Left ventricle myocardium superior (tissue), 1 donor: ENCODE results near the gene ATP6V1G2. TPM values are rescaled to one million over a fixed set of nuclear protein-coding genes. Genes with fewer than 3 reads are reported as not detected.

ENCODE experiments used
- ATAC-seq: fragments of 200-7000 bp; cut with Tn5 transposase; one replicate; pipeline ENCODE4 v1.9.1; 2020; ENCODE audit warnings: mild to moderate bottlenecking, moderate library complexity
- DNase-seq: peaks from one replicate; pipeline ENCODE4 v3.0.0-alpha.2; 2020
- intact Hi-C: fragments of 100-400 bp; cut with micrococcal nuclease; formaldehyde crosslinking; loops from one replicate; pipeline ENCODE4 v1.11.0; 2022
- total RNA-seq: library from RNA; stranded (reverse); fragmentation: NEBNext Ultra II Directional; extraction: Animal tissue kit (Norgen Biotek cat#: 25700); gene quantifications from one replicate; pipeline ENCODE4 v1.2.1, GENCODE V29; 2021
- donor health status: DM: no; HTN: yes; CAD: no; lungs with severe emphysema.

ATP6V1G2 gene
- total RNA-seq, 1 donor from 2014 or later = 2.1 TPM

- no peak for DNase-seq
- intact Hi-C loops = no loop called here
- ATAC-seq = no peak
Measured at GRCh38 chr6:31576897-31577578, 30.6 kb upstream of the ATP6V1G2 start.

GRCh38 chr6:31575952-31576685, 29.7 kb upstream of the ATP6V1G2 start:
- intact Hi-C loops = no loop called here
- DNase-seq = no peak
- ATAC-seq = no peak

GRCh38 chr6:31575335-31575901, 29.0 kb upstream of the ATP6V1G2 start, which contains the start of gene TNF:
TSS of gene TNF (plus strand) at chr6:31575565. CDS start at chr6:31575742, 177 bp downstream.
- DNase-seq (peak; percentile 57), ATAC-seq (peak; percentile 69)
- intact Hi-C loops = no loop called here

DNA sequence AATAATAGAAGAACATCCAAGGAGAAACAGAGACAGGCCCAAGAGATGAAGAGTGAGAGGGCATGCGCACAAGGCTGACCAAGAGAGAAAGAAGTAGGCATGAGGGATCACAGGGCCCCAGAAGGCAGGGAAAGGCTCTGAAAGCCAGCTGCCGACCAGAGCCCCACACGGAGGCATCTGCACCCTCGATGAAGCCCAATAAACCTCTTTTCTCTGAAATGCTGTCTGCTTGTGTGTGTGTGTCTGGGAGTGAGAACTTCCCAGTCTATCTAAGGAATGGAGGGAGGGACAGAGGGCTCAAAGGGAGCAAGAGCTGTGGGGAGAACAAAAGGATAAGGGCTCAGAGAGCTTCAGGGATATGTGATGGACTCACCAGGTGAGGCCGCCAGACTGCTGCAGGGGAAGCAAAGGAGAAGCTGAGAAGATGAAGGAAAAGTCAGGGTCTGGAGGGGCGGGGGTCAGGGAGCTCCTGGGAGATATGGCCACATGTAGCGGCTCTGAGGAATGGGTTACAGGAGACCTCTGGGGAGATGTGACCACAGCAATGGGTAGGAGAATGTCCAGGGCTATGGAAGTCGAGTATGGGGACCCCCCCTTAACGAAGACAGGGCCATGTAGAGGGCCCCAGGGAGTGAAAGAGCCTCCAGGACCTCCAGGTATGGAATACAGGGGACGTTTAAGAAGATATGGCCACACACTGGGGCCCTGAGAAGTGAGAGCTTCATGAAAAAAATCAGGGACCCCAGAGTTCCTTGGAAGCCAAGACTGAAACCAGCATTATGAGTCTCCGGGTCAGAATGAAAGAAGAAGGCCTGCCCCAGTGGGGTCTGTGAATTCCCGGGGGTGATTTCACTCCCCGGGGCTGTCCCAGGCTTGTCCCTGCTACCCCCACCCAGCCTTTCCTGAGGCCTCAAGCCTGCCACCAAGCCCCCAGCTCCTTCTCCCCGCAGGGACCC, 28.0 kb upstream of the ATP6V1G2 start:
- DNase-seq = no peak
- no peak for ATAC-seq
- intact Hi-C loops = no loop called here

GRCh38 chr6:31573239-31574105, 27.1 kb upstream of the ATP6V1G2 start:
- DNase-seq (no peak), ATAC-seq (no peak)
- intact Hi-C loops = no loop called here

DNA sequence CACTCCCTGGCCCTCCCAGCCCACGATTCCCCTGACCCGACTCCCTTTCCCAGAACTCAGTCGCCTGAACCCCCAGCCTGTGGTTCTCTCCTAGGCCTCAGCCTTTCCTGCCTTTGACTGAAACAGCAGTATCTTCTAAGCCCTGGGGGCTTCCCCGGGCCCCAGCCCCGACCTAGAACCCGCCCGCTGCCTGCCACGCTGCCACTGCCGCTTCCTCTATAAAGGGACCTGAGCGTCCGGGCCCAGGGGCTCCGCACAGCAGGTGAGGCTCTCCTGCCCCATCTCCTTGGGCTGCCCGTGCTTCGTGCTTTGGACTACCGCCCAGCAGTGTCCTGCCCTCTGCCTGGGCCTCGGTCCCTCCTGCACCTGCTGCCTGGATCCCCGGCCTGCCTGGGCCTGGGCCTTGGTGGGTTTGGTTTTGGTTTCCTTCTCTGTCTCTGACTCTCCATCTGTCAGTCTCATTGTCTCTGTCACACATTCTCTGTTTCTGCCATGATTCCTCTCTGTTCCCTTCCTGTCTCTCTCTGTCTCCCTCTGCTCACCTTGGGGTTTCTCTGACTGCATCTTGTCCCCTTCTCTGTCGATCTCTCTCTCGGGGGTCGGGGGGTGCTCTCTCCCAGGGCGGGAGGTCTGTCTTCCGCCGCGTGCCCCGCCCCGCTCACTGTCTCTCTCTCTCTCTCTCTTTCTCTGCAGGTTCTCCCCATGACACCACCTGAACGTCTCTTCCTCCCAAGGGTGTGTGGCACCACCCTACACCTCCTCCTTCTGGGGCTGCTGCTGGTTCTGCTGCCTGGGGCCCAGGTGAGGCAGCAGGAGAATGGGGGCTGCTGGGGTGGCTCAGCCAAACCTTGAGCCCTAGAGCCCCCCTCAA, 25.9 kb upstream of the ATP6V1G2 start, which contains the start of gene LTA:
Gene LTA (plus strand): TSS at position 249 of the 871 bp plus-strand sequence. CDS start 454 bp downstream, at position 703.
- intact Hi-C loops = no loop called here
- DNase-seq (no peak), ATAC-seq (no peak)

GRCh38 chr6:31569861-31570536, 23.6 kb upstream of the ATP6V1G2 start:
- DNase-seq (no peak), ATAC-seq (no peak)
- intact Hi-C loops = no loop called here

- intact Hi-C loops = no loop called here
- ATAC-seq (peak; percentile 48), DNase-seq (no peak)
Measured at GRCh38 chr6:31568537-31568961, 22.1 kb upstream of the ATP6V1G2 start.

- ATAC-seq (no peak), DNase-seq (no peak)
- intact Hi-C loops = no loop called here
Measured at GRCh38 chr6:31567531-31568370, 21.3 kb upstream of the ATP6V1G2 start.

DNA sequence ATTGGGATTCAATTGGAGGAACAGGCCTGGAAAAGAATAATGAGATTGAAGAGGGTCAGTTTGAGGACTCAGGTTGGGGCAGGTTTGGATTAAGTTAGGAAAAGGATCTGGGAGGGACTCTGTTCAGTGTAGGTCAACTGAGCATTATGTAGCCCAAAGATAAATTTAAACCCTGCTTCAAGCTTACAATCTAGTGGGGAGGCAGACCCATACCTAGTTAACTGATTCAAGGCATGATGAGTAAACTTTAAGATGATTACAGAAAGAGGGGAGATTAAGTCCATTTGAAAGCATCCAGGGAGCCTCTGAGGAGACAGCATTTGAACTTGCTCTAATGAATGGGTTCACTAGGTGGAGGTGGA, 14.3 kb upstream of the ATP6V1G2 start:
- DNase-seq = no peak
- intact Hi-C loops = no loop called here
- ATAC-seq = no peak

GRCh38 chr6:31559958-31560696, 13.7 kb upstream of the ATP6V1G2 start:
- ATAC-seq (peak; percentile 79), DNase-seq (peak; percentile 71)
- intact Hi-C loops = no loop called here

GRCh38 chr6:31559606-31559957, 13.2 kb upstream of the ATP6V1G2 start:
- intact Hi-C loops = no loop called here
- DNase-seq = no peak
- no peak for ATAC-seq

GRCh38 chr6:31558631-31559500, 12.5 kb upstream of the ATP6V1G2 start:
- DNase-seq (peak; percentile 44), ATAC-seq (peak; percentile 61)
- intact Hi-C loops = no loop called here

GRCh38 chr6:31558318-31558625, 11.9 kb upstream of the ATP6V1G2 start:
- DNase-seq = no peak
- ATAC-seq = no peak
- intact Hi-C loops = no loop called here
